Measurements from ENCODE around the gene NOTCH1. TPM values are rescaled to one million over a fixed set of nuclear protein-coding genes. Genes with fewer than 3 reads are reported as not detected.

NOTCH1 gene
- total RNA-seq, 1 experiment from 2014 or later, result 17.7 TPM

DNA sequence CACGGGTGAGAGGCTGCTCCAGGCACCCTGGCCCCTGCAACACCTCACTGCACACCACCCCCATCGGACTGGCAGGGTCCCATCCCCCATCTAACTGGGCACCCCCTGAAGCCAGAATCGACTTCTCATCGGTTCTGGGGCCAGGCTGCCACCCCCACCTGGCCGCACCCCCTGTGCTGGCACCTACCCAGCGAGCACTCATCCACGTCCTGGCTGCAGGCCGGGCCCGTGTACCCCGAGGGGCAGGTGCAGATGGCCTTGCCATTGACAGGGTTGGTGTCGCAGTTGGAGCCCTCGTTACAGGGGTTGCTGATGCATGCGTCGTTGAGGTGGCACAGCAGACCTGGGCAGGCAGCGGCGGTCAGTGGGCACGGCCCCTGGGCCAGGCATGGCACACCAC, 27.9 kb downstream of the NOTCH1 start:
- Mint-ChIP-seq H3K9me3 (ENCODE audit: low read depth, unreplicated experiment) (no peaks in the 10 kb centered on the region), H3K27ac (ENCODE audit: unreplicated experiment) (no peak overlapping the region), H3K27me3 (ENCODE audit: unreplicated experiment) (no peaks in the 10 kb centered on the region), H3K36me3 (ENCODE audit: insufficient read depth, unreplicated experiment) (peaks cover 13% of the 10 kb centered on the region), H3K4me1 (ENCODE audit: low read depth, unreplicated experiment) (peaks cover 6% of the 10 kb centered on the region), H3K4me3 (ENCODE audit: low read depth, unreplicated experiment) (no peak overlapping the region)
- BruUV-seq (replicated peaks), result no TSS peak
- intact Hi-C loops (cut with micrococcal nuclease; ENCODE audit: unreplicated experiment), result no loop called here
- TF ChIP-seq, protein P1, sequence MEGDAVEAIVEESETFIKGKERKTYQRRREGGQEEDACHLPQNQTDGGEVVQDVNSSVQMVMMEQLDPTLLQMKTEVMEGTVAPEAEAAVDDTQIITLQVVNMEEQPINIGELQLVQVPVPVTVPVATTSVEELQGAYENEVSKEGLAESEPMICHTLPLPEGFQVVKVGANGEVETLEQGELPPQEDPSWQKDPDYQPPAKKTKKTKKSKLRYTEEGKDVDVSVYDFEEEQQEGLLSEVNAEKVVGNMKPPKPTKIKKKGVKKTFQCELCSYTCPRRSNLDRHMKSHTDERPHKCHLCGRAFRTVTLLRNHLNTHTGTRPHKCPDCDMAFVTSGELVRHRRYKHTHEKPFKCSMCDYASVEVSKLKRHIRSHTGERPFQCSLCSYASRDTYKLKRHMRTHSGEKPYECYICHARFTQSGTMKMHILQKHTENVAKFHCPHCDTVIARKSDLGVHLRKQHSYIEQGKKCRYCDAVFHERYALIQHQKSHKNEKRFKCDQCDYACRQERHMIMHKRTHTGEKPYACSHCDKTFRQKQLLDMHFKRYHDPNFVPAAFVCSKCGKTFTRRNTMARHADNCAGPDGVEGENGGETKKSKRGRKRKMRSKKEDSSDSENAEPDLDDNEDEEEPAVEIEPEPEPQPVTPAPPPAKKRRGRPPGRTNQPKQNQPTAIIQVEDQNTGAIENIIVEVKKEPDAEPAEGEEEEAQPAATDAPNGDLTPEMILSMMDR (IDR thresholded peaks at IDR 0.05; ENCODE audit: unreplicated experiment), result no peak
- DNase-seq, result no peak
- CTCF ChIA-PET, result no interaction called here

DNA sequence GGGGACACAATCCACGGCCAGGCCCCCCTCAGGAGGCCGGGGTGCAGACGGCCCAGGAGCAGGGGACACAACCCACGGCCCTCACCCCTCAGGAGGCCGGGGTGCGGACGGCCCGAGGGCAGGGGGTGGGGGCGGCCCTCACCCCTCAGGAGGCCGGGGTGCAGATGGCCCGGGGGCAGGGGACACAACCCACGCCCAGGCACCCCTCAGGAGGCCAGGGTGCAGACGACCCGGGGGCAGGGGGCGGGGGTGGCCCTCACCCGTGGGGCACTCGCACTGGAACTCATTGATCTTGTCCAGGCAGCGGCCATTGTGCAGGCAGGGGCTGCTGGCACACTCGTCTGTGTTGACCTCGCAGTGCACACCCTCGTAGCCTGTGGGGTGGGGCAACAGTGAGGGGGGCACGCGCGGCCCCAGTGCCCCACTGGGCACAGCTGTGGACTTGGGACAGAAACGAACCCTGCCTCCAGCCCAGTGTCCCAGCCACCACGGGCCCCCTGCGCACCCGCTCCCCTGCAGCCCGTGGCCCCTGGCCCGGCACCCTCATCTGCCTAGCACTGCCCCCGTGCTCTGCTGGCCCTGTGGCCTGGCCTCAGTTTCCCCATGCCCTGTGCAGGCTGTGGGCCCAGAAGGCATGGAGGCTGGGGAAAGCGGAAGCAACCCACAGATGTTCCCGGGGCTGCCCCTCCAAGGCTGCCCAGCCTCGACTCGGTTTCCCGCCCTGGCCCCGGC, 28.7 kb downstream of the NOTCH1 start:
- H3K36me3 Mint-ChIP-seq (ENCODE audit: insufficient read depth, unreplicated experiment), result peaks cover 10% of the 10 kb centered on the region
- TF ChIP-seq, protein P1 (IDR thresholded peaks at IDR 0.05; ENCODE audit: unreplicated experiment), result no peak
- no peak for DNase-seq
- H3K27ac Mint-ChIP-seq (ENCODE audit: unreplicated experiment), result no peak overlapping the region
- CTCF ChIA-PET, result no interaction called here
- H3K27me3 Mint-ChIP-seq (ENCODE audit: unreplicated experiment), result no peaks in the 10 kb centered on the region
- no peaks in the 10 kb centered on the region for H3K9me3 Mint-ChIP-seq (ENCODE audit: low read depth, unreplicated experiment)
- peaks cover 6% of the 10 kb centered on the region for H3K4me1 Mint-ChIP-seq (ENCODE audit: low read depth, unreplicated experiment)
- no TSS peak for BruUV-seq (replicated peaks)
- intact Hi-C loops (cut with micrococcal nuclease; ENCODE audit: unreplicated experiment), result no loop called here
- no peak overlapping the region for H3K4me3 Mint-ChIP-seq (ENCODE audit: low read depth, unreplicated experiment)

GRCh38 chr9:136516191-136516654, 29.6 kb downstream of the NOTCH1 start:
- no TSS peak for BruUV-seq (replicated peaks)
- Mint-ChIP-seq H3K36me3 (ENCODE audit: insufficient read depth, unreplicated experiment) (peaks cover 6% of the 10 kb centered on the region), H3K9me3 (ENCODE audit: low read depth, unreplicated experiment) (no peaks in the 10 kb centered on the region), H3K4me3 (ENCODE audit: low read depth, unreplicated experiment) (no peak overlapping the region), H3K27ac (ENCODE audit: unreplicated experiment) (no peak overlapping the region), H3K27me3 (ENCODE audit: unreplicated experiment) (no peaks in the 10 kb centered on the region), H3K4me1 (ENCODE audit: low read depth, unreplicated experiment) (peaks cover 6% of the 10 kb centered on the region)
- DNase-seq, result no peak
- TF ChIP-seq, protein P1 (IDR thresholded peaks at IDR 0.05; ENCODE audit: unreplicated experiment), result no peak
- intact Hi-C loops (cut with micrococcal nuclease; ENCODE audit: unreplicated experiment), result no loop called here
- CTCF ChIA-PET, result interaction anchor here (0.6 kb wide), 1 partner anchor 29 kb away, joined by 4 read pairs; no protein-coding TSS in a partner anchor

- DNase-seq, result no peak
- BruUV-seq (replicated peaks), result no TSS peak
- Mint-ChIP-seq H3K9me3 (ENCODE audit: low read depth, unreplicated experiment) (no peaks in the 10 kb centered on the region), H3K27ac (ENCODE audit: unreplicated experiment) (no peak overlapping the region), H3K27me3 (ENCODE audit: unreplicated experiment) (no peaks in the 10 kb centered on the region), H3K4me3 (ENCODE audit: low read depth, unreplicated experiment) (no peak overlapping the region), H3K4me1 (ENCODE audit: low read depth, unreplicated experiment) (peaks cover 4% of the 10 kb centered on the region), H3K36me3 (ENCODE audit: insufficient read depth, unreplicated experiment) (peaks cover 14% of the 10 kb centered on the region)
- TF ChIP-seq, protein P1 (IDR thresholded peaks at IDR 0.05; ENCODE audit: unreplicated experiment), result no peak
- intact Hi-C loops (cut with micrococcal nuclease; ENCODE audit: unreplicated experiment), result no loop called here
- CTCF ChIA-PET, result no interaction called here
These were observed 30.6 kb downstream of the NOTCH1 start for GRCh38 chr9:136515276-136515675.
